Measurements from ENCODE around the gene VCX3B. TPM values are rescaled to one million over a fixed set of nuclear protein-coding genes. Genes with fewer than 3 reads are reported as not detected.
"Not testable (repeated sequence)": the region's sequence is repeated elsewhere in the genome, so short reads cannot be mapped to it uniquely, and the experiment has no call there.

The VCX3B gene
- polyA plus RNA-seq = under 1 TPM; 0.04 to 0.26 TPM

DNA sequence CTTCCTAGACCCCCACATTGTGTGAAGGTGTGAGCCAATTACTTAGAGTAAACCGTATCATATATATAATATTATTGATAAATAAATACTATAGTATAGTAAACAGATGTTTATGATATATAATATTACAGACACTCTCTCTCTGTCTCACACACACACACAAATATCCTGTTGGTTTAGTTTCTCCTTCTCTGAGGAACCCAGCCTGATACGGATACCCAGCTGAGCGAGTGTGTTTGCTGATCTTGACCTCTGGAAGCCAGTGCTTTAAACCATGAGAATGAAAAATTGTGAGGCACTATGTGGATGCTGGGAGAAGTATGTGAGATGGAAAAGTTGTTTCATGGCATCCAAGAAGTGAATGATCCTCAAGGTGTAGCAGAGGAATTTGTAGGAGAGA is at the start of gene VCX3B:
TSS of gene VCX3B (plus strand) at position 301 of the 400 bp plus-strand sequence. CDS start 621 bp downstream, outside the sequence.
- WGBS, 2 donors = 93 to 95% methylated on average over 2 to 3 of the region's 3 CpGs
- not testable (repeated sequence) for H3K27ac ChIP-seq (ENCODE audit: low read depth in 2 of 2, low read length in 1 of 2); H3K4me1 ChIP-seq (ENCODE audit: control insufficient read depth in 2 of 2, insufficient read depth in 2 of 2, low read length in 1 of 2); H3K4me3 ChIP-seq (ENCODE audit: low read depth in 1 of 2, low read length in 2 of 2); H3K27me3 ChIP-seq (ENCODE audit: control insufficient read depth in 1 of 2, insufficient read depth in 2 of 2, low read length in 2 of 2); H3K9me3 ChIP-seq (ENCODE audit: control insufficient read depth in 2 of 2, insufficient read depth in 1 of 2, low read depth in 1 of 2, low read length in 1 of 2); H3K36me3 ChIP-seq (ENCODE audit: control insufficient read depth in 2 of 2, insufficient read depth in 2 of 2, low read length in 1 of 2)

DNA sequence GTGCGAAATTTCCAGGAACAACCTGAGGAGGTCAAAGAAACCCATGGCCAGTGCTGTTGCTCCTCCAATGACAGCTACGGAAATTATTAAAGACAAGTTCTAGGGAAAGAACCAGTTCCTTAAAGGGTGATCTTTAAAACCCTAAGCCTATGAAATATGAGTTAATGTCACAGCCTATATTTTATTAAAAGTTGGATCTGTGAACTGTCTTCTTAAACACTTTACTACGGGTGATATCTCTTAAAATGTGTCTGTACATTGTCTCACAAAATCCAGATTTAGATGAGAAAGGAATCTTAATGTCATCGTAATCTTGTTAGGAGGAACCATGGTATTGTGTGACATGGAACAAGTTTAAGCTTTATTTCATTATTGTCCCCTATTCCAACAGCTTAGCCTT is 46.3 kb upstream of the VCX3B start:
- Histone ChIP-seq H3K27ac (ENCODE audit: low read depth in 2 of 2, low read length in 1 of 2) (no peak overlapping the region), H3K4me1 (ENCODE audit: control insufficient read depth in 2 of 2, insufficient read depth in 2 of 2, low read length in 1 of 2) (no peaks in the 10 kb centered on the region), H3K36me3 (ENCODE audit: control insufficient read depth in 2 of 2, insufficient read depth in 2 of 2, low read length in 1 of 2) (no peaks in the 10 kb centered on the region), H3K27me3 (ENCODE audit: control insufficient read depth in 1 of 2, insufficient read depth in 2 of 2, low read length in 2 of 2) (no peaks in the 10 kb centered on the region), H3K4me3 (ENCODE audit: low read depth in 1 of 2, low read length in 2 of 2) (no peak overlapping the region), H3K9me3 (ENCODE audit: control insufficient read depth in 2 of 2, insufficient read depth in 1 of 2, low read depth in 1 of 2, low read length in 1 of 2) (no peaks in the 10 kb centered on the region)
- WGBS, 2 donors = 88 to 92% methylated on average over 4 of the region's 4 CpGs

DNA sequence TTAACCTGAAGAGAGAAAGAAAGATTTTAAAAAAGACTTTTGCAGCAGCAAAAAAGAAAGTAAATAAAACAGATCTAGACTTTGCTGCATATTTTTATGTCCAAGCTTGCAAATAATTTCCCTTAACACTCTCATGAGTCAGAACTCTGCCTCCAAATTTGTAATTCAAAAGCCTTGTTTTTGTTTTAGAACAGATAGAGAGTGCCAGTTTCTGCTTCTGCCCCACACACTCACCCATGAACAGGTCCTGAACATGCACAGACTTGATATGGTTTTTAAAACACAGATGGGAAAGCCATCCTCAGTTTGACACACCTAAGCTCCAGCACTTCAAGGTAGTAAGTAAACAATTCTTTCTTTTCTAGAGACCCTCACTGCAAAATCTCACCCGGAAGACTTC is 39.7 kb upstream of the VCX3B start:
- H3K27me3 ChIP-seq (ENCODE audit: control insufficient read depth in 1 of 2, insufficient read depth in 2 of 2, low read length in 2 of 2) = no peaks in the 10 kb centered on the region
- H3K4me3 ChIP-seq (ENCODE audit: low read depth in 1 of 2, low read length in 2 of 2) = no peak overlapping the region
- H3K27ac ChIP-seq (ENCODE audit: low read depth in 2 of 2, low read length in 1 of 2) = no peak overlapping the region
- H3K4me1 ChIP-seq (ENCODE audit: control insufficient read depth in 2 of 2, insufficient read depth in 2 of 2, low read length in 1 of 2) = no peaks in the 10 kb centered on the region
- no peaks in the 10 kb centered on the region for H3K36me3 ChIP-seq (ENCODE audit: control insufficient read depth in 2 of 2, insufficient read depth in 2 of 2, low read length in 1 of 2)
- WGBS, 2 donors = 31 to 69% methylated on average over 1 of the region's 1 CpG
- H3K9me3 ChIP-seq (ENCODE audit: control insufficient read depth in 2 of 2, insufficient read depth in 1 of 2, low read depth in 1 of 2, low read length in 1 of 2) = no peaks in the 10 kb centered on the region

DNA sequence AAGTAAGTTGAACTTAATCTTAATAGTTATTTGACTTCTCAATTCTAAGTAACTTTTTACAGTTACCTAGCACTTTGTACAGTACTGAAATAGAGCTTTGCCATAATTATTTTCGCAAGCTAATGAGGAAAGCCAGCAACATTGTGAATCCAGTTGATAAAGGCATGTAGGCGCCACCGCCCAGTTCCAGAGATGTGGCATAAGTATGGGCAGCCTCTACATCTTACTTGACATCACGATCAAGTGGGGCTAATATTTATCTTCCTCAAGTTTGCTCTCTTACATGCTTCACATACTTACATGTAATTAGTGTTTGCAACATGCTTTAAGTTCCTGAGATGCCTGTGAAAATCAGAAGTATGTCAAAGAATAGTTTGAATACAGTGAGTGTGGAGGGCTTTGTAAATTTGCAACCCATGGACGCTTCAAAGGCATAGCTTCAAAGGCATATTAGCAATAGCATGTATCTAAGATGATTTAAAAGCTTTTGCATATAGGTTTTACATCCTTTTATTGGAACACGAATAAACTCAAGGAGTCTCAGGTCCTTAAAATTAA is 34.9 kb upstream of the VCX3B start:
- Histone ChIP-seq H3K36me3 (ENCODE audit: control insufficient read depth in 2 of 2, insufficient read depth in 2 of 2, low read length in 1 of 2) (no peaks in the 10 kb centered on the region), H3K27me3 (ENCODE audit: control insufficient read depth in 1 of 2, insufficient read depth in 2 of 2, low read length in 2 of 2) (no peaks in the 10 kb centered on the region), H3K4me3 (ENCODE audit: low read depth in 1 of 2, low read length in 2 of 2) (no peak overlapping the region), H3K27ac (ENCODE audit: low read depth in 2 of 2, low read length in 1 of 2) (no peak overlapping the region), H3K4me1 (ENCODE audit: control insufficient read depth in 2 of 2, insufficient read depth in 2 of 2, low read length in 1 of 2) (no peaks in the 10 kb centered on the region), H3K9me3 (ENCODE audit: control insufficient read depth in 2 of 2, insufficient read depth in 1 of 2, low read depth in 1 of 2, low read length in 1 of 2) (no peaks in the 10 kb centered on the region)
- 79 to 90% methylated on average over 6 of the region's 6 CpGs for WGBS, 2 donors

DNA sequence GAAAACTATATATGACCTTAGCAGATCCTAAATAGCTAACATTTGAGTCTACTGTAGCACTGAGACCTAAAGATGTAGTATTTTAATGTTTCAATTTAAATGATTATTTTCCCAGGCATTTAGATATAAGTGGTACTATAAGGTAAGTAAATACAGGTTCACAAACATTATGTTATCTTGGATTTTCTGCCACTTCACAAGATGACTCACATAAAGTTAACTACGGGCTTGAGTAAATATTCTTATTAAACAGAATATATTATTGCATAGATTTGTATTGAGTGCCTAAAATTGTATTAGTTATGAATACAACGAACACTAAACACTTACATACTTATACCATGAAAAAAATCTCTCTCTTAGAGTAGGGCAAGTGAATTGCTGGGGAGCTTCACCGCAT is 34.2 kb upstream of the VCX3B start:
- H3K27ac ChIP-seq (ENCODE audit: low read depth in 2 of 2, low read length in 1 of 2) = no peak overlapping the region
- H3K27me3 ChIP-seq (ENCODE audit: control insufficient read depth in 1 of 2, insufficient read depth in 2 of 2, low read length in 2 of 2) = no peaks in the 10 kb centered on the region
- H3K4me3 ChIP-seq (ENCODE audit: low read depth in 1 of 2, low read length in 2 of 2) = no peak overlapping the region
- no peaks in the 10 kb centered on the region for H3K4me1 ChIP-seq (ENCODE audit: control insufficient read depth in 2 of 2, insufficient read depth in 2 of 2, low read length in 1 of 2)
- WGBS, 2 donors = 71 to 77% methylated on average over 3 of the region's 3 CpGs
- no peaks in the 10 kb centered on the region for H3K9me3 ChIP-seq (ENCODE audit: control insufficient read depth in 2 of 2, insufficient read depth in 1 of 2, low read depth in 1 of 2, low read length in 1 of 2)
- no peaks in the 10 kb centered on the region for H3K36me3 ChIP-seq (ENCODE audit: control insufficient read depth in 2 of 2, insufficient read depth in 2 of 2, low read length in 1 of 2)

DNA sequence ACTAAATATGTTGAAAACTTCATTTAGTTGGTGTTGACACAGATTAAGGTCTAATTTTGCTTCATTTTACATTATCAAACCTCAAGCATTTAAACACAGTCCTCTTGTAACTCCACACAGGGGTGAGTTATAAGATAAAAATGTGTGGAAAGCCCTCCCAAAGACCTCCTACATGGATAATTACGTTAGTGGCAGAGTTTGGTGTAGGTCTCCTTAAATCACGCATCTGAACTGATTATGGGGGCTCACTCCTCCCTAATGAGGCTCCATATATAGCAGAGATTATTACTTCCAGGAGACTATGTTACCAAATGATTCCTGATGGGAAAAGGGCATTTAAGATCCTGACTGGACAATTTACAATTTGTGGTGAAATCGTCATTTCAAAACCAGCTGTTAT is 32.2 kb upstream of the VCX3B start:
- no peak overlapping the region for H3K4me3 ChIP-seq (ENCODE audit: low read depth in 1 of 2, low read length in 2 of 2)
- no peaks in the 10 kb centered on the region for H3K9me3 ChIP-seq (ENCODE audit: control insufficient read depth in 2 of 2, insufficient read depth in 1 of 2, low read depth in 1 of 2, low read length in 1 of 2)
- WGBS, 2 donors = 71 to 79% methylated on average over 3 of the region's 3 CpGs

DNA sequence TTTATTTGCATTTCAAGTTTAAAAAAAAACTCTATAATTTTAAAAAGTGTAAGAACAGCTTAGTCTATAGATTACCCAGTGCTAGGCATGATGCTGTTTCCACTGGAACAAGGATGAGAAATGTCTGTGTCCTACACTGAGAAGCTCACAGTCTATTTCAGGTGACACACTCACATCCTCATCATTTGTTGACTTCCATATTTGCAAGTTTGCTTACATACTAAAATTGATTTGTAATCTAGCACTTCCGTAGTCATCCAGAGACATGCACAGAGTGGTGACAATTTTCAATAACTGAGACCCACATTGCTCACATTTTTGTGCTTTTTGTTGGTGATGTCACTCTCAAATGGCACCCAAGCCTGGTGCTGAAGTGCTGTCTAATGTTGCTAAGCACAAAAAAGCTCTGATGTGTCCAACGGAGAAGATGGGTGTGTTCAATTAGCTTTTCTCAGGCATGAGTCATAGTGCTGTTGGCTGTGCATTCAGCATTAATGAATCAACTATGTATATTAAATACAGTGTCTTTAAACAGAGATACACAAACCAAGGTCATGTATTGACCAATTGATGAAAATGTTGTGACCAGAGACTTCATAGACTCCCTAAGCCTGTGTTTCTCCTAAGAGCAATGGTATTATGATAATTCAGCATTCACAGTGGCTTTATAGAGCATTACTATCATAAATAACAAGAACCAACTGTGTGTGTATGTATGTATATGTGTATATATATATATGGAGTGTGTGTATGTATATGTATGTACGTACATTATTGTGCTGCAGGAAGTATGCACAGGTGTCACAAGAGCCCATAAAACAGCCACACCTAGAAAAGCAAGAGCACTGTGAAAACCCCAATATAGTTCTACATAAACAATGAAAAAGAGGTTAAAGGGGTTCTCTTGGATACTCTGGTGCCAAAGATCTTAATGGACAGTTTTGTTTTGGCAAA is 31.2 kb upstream of the VCX3B start:
- no peaks in the 10 kb centered on the region for H3K36me3 ChIP-seq (ENCODE audit: control insufficient read depth in 2 of 2, insufficient read depth in 2 of 2, low read length in 1 of 2)
- 62 to 70% methylated on average over 3 of the region's 3 CpGs for WGBS, 2 donors
- H3K27ac ChIP-seq (ENCODE audit: low read depth in 2 of 2, low read length in 1 of 2) = no peak overlapping the region
- H3K9me3 ChIP-seq (ENCODE audit: control insufficient read depth in 2 of 2, insufficient read depth in 1 of 2, low read depth in 1 of 2, low read length in 1 of 2) = no peaks in the 10 kb centered on the region
- no peaks in the 10 kb centered on the region for H3K27me3 ChIP-seq (ENCODE audit: control insufficient read depth in 1 of 2, insufficient read depth in 2 of 2, low read length in 2 of 2)
- H3K4me1 ChIP-seq (ENCODE audit: control insufficient read depth in 2 of 2, insufficient read depth in 2 of 2, low read length in 1 of 2) = no peaks in the 10 kb centered on the region
- no peak overlapping the region for H3K4me3 ChIP-seq (ENCODE audit: low read depth in 1 of 2, low read length in 2 of 2)

More for the DNA sequence above, 32.2 kb upstream of the VCX3B start:
- Histone ChIP-seq H3K4me1 (ENCODE audit: control insufficient read depth in 2 of 2, insufficient read depth in 2 of 2, low read length in 1 of 2) (no peaks in the 10 kb centered on the region), H3K36me3 (ENCODE audit: control insufficient read depth in 2 of 2, insufficient read depth in 2 of 2, low read length in 1 of 2) (no peaks in the 10 kb centered on the region), H3K27ac (ENCODE audit: low read depth in 2 of 2, low read length in 1 of 2) (no peak overlapping the region), H3K27me3 (ENCODE audit: control insufficient read depth in 1 of 2, insufficient read depth in 2 of 2, low read length in 2 of 2) (no peaks in the 10 kb centered on the region)

DNA sequence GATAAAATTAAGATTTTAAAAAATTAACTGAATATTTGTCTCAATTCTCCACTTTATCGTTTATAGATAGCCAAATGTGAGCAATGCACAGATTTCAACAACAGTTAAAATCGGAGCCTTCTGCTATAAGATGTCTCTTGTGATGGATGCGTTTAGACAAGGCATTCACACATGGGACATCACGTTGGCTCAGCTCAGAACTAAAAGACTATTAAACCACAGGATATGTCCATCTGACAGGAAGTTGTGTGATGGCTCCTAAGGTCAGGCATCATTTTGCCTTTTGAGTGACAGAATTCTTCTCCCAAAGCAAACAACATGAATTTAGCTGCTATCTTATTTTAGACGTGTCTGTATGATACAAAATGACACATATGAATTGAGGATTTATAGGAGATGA is 17.3 kb upstream of the VCX3B start:
- Histone ChIP-seq H3K27ac (ENCODE audit: low read depth in 2 of 2, low read length in 1 of 2) (no peak overlapping the region), H3K4me1 (ENCODE audit: control insufficient read depth in 2 of 2, insufficient read depth in 2 of 2, low read length in 1 of 2) (no peaks in the 10 kb centered on the region), H3K4me3 (ENCODE audit: low read depth in 1 of 2, low read length in 2 of 2) (no peak overlapping the region), H3K36me3 (ENCODE audit: control insufficient read depth in 2 of 2, insufficient read depth in 2 of 2, low read length in 1 of 2) (no peaks in the 10 kb centered on the region), H3K9me3 (ENCODE audit: control insufficient read depth in 2 of 2, insufficient read depth in 1 of 2, low read depth in 1 of 2, low read length in 1 of 2) (no peaks in the 10 kb centered on the region), H3K27me3 (ENCODE audit: control insufficient read depth in 1 of 2, insufficient read depth in 2 of 2, low read length in 2 of 2) (no peaks in the 10 kb centered on the region)
- 66 to 79% methylated on average over 5 of the region's 5 CpGs for WGBS, 2 donors

DNA sequence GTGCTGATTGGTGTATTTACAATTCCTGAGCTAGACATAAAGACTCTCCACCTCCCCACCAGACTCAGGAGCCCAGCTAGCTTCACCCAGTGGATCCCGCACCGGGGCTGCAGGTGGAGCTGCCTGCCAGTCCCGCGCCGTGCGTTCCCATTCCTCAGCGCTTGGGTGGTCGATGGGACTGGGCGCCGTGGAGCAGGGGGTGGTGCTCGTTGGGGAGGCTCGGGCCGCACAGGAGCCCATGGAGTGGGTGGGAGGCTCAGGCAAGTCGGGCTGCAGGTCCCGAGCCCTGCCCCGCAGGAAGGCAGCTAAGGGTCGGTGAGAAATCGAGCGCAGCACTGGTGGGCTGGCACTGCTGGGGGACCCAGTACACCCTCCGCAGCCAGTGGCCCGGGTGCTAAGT is 12.3 kb upstream of the VCX3B start:
- H3K27me3 ChIP-seq (ENCODE audit: control insufficient read depth in 1 of 2, insufficient read depth in 2 of 2, low read length in 2 of 2); H3K4me1 ChIP-seq (ENCODE audit: control insufficient read depth in 2 of 2, insufficient read depth in 2 of 2, low read length in 1 of 2); H3K36me3 ChIP-seq (ENCODE audit: control insufficient read depth in 2 of 2, insufficient read depth in 2 of 2, low read length in 1 of 2); H3K9me3 ChIP-seq (ENCODE audit: control insufficient read depth in 2 of 2, insufficient read depth in 1 of 2, low read depth in 1 of 2, low read length in 1 of 2); H3K27ac ChIP-seq (ENCODE audit: low read depth in 2 of 2, low read length in 1 of 2); H3K4me3 ChIP-seq (ENCODE audit: low read depth in 1 of 2, low read length in 2 of 2): not testable (repeated sequence)
- 98% methylated on average over 21 of the region's 21 CpGs for WGBS, 2 donors

DNA sequence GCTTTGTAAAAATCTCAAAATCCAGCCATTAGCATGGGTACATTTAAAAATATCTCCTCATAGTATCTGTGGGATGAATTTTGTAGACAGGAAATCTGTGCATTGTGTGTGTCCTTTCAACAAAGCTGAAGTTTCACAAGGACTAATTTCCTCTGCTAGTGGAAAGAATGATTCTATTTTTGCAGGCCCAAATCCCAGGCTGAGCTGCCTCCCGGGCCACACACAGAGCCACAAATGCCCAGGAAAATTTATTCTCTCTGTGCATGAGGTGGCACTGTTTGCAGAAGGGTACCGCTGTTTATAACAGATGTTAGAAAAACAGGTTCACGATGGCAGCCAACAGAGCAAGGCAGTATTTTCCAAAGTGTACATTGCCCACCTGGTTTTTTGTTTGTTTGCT is 11.0 kb upstream of the VCX3B start:
- WGBS, 2 donors = 56 to 61% methylated on average over 3 of the region's 3 CpGs
- no peak overlapping the region for H3K4me3 ChIP-seq (ENCODE audit: low read depth in 1 of 2, low read length in 2 of 2)
- no peaks in the 10 kb centered on the region for H3K9me3 ChIP-seq (ENCODE audit: control insufficient read depth in 2 of 2, insufficient read depth in 1 of 2, low read depth in 1 of 2, low read length in 1 of 2)
- no peaks in the 10 kb centered on the region for H3K4me1 ChIP-seq (ENCODE audit: control insufficient read depth in 2 of 2, insufficient read depth in 2 of 2, low read length in 1 of 2)
- no peak overlapping the region for H3K27ac ChIP-seq (ENCODE audit: low read depth in 2 of 2, low read length in 1 of 2)
- H3K27me3 ChIP-seq (ENCODE audit: control insufficient read depth in 1 of 2, insufficient read depth in 2 of 2, low read length in 2 of 2) = no peaks in the 10 kb centered on the region
- no peaks in the 10 kb centered on the region for H3K36me3 ChIP-seq (ENCODE audit: control insufficient read depth in 2 of 2, insufficient read depth in 2 of 2, low read length in 1 of 2)

All from esophagus (tissue), 2 donors.